HUDEP-2 (cell line): ENCODE results near the gene SNCB.
A peak's percentile ranks its signal among the peaks of the same experiment; 100 is the strongest.
"Not testable (repeated sequence)": the region's sequence is repeated elsewhere in the genome, so short reads cannot be mapped to it uniquely, and the experiment has no call there.

Experiments used
- DNase-seq, 76 experiments: peaks; one replicate each; lab custom pipeline; 2025; ENCODE audit not compliant: unreplicated experiment in 76 of 76; lab: John Stamatoyannopoulos, UW

The SNCB gene

DNA sequence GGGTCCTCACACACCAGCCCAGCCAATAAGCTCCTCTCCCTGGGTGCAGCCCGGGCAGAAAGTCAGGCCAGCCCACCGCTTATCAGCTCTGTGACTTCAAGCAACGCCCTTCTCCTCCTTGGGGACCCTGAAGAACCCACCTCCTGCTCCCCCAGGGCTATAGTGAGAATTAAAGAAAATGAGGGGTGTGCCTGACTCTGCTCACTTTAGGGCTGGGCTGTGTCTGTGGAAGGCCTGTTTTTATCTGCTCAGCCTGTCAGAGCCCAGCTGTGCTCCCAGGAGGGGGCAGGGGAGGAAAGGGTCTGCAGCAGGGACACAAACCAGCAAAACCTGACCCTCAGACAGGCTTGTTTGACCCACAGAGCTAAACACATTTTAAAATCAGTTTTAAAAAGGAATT is 24.3 kb downstream of the SNCB start:
- no peak for DNase-seq

DNA sequence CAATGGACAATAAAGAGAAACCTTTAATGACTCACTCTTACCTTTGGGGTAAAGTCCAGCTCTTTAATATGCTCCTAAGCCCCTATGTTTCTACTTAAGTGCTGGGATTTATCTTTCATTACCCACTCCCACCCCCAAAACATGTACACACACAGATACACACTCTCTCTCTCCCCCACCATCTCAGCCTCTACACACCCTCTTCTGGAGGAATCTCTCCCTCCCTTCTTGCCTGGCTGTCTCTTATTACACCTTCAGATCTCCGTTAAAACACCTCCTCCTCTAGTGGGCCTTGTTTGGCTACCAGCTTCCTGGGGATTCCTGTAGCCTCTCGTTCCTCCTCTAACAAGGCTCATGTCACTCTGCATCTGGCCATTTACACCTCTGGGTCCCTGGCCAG is 27.2 kb downstream of the SNCB start:
- DNase-seq = no peak

DNA sequence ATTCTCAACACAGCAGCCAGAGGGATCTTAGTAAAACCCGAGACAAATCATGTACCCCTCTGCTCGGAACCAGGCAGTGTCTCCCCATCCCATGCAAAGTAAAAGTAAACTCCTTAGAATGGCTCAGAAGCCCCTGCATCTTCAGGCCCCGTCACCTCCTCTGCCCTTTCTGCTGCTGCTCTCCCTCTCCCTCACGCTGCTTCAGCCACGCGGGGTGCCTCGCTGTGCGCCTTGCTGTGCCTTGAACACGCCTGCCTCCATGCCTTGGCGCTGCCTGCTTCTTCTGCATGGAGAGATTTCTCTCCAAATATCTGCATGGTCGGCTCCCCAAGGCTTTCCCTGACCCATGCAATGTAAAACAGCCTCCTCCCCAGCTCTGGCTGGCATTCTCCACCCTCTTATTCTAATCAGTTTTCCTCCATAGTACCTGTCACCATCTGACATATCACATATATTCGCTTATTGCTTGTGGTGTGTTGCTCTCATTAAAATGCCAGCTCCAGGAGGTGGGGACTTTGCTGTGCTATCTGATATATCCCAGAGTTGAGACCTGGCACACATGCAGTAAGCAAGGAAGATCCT is 28.3 kb downstream of the SNCB start:
- no peak for DNase-seq

DNA sequence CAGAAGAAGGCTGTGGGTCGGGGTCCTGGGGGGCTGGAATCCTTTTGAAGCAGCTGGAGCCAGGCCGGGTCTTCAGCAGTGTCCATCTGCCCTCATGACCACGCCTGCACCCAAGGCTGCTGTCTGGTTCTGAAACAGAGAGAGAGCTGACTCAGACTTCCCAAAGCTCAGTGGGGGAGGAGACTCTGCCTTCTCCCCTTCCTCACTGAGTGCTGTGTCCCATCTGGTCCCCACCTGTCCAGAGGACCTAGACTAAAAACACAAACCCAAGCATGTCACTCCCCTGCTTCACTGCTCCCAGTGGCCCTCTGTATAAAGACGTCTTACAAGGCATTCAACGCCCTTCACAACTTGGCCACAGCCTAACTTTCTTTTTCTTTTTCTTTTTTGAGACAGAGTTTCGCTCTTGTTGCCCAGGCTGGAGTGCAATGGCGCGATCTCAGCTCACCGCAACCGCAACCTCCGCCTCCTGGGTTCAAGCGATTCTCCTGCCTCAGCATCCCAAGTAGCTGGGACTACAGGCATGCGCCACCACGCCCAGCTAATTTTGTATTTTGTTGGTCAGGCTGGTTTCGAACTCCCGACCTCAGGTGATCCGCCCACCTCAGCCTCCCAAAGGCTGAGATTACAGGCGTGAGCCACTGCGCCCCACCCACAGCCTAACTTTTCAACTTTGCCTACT is 30.4 kb downstream of the SNCB start:
- DNase-seq = not testable (repeated sequence)

DNA sequence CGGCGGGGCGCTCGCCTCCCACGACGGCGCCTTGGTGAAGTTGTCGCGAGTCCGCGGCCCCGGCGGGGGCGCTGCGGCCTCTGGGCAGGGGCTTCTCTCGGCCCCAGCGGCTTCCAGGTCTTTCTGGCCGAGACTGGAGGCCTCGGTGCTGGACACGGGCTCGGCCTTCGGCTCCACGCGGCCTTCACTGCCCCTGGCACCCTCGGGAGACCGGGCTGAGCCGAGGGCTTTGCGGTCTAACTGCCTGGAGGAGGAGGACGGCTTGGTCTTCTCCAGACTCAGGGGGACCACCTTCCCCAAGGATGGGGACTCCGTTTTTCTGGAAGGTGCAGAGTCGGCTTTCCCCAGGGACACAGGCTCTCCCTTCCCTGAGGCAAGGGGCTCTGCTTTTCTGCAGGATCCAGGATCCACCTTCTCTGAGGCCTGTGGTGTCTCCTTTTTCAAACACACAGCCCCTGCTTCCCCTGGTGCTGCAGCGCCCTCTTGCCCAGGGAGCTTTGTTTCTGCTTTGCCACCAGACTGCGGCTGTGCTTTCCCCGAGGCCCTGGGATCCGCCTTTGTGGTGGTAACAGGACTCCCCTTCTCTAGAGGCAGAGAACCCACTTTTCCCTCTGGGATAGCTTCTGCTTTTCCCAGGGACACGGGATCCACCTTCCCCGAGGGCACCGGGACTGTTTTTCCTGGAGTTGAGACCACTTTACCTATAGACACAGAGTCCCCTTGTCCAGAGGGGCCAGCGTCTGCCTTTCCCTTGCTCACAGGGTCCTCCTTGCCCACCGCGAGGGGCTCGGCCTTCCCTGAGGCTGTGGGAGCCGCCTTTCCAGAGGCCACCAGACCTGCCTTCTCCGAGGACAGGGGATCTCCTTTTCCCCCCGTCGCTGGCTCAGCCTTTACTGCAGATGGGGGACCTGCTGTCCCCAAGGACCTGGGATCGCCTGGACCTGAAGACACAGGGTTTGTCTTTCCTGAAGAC is 32.6 kb downstream of the SNCB start:
- DNase-seq = no peak

DNA sequence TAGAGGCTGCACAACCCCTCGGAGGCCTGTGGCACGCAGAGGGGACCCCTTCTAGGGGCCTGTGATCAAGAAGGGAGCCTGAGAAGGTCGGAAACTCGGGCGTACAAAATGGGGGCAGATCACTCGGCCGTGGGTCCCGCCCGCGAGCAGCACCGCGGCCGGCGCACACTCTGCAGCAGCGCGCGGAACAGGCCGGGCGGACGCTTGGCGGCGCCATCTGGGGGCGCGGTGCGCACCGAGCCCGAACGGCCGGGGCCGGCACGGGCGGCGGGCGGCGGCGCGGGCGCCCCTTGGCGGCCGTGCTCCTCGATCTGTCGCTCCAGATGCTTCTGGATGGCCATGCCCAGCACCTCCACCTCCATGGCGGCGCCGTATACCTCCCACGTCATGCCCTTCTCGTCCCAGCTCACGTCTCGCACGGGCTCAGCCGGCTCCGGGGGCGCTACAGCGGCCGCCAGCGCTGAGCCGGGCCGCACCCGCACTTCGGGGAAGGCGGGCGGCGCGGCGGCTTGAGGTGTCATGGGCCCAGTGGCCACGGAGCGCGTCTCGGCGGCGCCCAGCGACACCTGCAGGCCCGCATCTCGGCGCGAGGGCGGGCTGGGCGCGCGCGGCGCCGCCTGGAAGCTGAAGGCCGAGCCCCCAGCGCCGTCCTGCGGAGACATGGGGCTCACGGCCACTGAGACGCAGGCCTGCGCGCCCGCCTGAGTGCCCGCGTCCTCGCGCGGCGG is 33.5 kb downstream of the SNCB start:
- DNase-seq = peak in 19 of 76 experiments; percentile 6 to 35 (median 17)

DNA sequence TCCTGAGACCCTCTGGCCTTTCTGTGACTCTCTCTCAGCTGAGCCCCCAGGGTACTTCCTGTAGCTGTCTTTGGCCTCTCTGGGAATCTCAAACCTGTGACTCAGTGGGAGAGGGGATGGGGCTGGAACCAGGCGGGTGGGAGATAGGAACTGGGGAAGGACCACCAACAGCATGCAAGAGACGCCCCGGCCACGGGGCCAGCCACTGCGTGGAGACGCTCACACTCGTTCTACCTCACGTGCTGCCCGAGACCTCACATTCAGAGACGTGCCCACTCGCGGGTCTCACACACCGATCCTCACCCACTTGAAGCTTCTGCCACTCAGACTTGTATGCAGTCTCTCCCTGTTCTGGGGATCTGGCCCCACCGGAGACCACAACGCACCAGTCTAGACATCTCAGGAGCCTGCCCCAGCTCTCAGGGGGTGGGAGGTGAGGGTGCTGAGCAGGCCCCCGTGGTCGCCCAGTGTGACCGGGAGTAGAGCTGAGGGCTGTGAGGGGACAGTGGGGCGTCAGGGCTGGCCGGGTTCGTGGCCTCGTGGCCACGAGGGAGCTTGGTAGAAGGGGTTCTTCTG is 34.2 kb downstream of the SNCB start:
- DNase-seq = no peak

DNA sequence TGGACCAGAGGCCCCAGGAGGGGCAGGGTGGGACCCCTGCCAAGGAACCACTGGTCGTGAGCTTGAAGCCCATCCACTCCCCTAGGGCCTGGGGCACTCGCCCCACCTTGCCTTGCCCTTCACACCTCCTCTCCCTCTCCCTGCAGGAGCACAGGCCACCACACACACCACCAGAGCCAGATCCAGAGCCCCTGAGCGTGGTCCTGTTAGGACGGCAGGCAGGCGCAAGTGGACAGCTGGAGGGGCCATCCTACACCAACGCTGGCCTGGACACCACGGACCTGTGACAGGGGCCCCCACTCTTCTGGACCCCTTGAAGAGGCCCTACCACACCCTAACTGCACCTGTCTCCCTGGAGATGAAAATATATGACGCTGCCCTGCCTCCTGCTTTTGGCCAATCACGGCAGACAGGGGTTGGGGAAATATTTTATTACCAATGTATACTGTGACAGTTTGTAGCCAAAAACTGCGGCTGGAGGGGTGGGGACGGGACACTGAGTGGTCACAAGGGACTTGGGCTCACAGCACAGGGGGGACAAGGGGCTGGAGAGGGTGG is 34.9 kb downstream of the SNCB start:
- no peak for DNase-seq

DNA sequence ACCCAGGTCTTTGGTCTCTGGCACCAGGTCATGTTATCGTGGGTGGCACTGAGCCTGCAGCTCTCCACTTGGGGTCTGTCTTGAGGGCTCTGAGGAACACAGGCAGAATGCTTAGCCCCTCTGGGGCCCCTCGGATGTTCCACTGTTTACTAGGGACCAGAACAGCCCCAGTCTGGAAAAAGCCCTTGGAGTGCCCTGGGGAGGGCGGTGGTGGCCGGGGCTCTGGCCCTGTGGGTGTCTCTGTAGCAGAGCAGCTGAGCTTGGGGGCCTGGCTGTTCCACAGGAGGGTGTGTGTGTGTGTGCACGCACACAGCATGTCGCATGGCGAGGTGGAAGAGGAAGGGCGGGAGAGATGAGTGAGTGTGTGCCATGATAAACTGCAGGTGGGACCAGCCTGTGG is 35.8 kb downstream of the SNCB start:
- no peak for DNase-seq

DNA sequence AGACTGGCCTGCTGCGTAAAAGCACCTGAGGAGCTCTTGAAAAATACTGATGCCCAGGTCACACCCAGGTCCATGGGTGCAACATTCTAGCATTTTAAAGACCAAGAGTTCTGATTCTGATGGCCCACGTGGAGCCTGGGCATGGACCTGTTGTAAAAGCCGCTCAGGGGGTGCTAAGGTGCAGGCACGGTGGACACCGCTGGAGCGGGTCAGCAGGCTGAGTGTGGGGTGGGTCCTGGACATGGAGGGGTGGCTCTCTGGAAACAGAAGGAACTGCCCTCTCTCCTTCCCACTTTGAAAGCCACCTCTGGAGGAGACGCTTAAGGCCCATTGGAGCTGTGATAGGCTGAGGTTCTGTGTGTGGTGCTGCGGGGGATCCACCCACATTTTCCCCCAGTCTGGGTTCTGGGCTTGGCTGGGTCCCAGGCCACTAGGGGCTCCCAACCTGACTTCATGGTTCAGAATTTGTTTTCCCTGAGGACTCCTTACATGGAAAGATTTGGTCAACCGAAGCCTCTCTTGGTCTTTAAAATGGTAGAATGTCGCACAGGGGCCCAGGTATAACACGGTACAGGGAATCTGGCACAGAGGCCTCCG is 37.0 kb downstream of the SNCB start:
- no peak for DNase-seq

DNA sequence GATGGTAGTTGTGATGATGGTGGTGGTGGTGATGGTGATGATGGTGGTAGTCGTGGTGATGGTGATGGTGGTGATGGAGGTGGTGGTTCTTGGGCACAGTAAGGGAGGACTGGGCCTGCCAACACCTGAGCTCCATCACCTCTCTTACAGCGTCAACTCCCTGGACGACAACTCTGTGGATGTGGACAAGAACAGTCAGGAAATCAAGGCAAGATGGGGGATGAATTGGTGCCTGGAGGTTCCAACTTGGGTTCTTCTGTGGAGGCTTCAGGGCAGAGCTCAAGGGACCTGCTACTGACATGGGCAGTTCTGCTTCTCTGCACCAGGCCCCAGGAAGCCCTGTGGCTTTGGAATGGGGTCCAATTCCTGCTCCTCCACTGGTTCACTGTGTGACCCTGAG is 37.8 kb downstream of the SNCB start:
- no peak for DNase-seq

DNA sequence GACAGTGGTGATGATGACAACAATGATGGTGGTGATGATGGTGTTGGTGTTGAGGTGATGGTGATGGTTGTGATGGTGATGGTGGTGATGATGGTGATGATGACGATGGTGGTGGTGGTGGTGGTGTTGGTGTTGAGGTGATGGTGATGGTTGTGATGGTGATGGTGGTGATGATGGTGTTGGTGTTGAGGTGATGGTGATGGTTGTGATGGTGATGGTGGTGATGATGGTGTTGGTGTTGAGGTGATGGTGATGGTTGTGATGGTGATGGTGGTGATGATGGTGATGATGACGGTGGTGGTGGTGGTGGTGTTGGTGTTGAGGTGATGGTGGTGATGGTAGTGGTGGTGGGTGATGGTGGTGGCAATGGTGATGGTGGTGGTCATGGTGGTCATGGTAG is 38.7 kb downstream of the SNCB start:
- DNase-seq = not testable (repeated sequence)

DNA sequence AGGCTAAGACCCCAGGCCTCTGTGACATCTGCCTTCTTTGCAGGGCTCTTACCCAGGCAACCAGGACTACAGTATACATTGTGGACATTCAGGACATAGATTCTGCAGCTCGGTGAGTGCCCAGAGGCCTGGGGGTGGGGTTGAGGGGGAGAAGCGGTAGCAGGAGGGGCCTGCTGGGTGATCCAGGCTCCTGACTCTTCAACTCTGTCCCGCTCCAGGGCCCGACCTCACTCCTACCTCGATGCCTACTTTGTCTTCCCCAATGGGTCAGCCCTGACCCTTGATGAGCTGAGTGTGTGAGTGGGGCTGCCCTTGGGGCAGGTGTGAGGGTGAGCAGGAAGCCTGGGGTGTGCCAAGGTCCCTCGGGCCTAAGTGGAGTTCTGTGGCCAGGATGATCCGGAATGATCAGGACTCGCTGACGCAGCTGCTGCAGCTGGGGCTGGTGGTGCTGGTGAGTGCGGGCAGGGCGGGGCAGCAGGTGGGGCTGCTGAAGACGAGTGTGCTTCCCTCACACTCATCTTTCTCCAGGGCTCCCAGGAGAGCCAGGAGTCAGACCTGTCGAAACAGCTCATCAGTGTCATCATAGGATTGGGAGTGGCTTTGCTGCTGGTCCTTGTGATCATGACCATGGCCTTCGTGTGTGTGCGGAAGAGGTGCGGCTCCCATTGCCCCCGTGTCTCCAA is 40.2 kb downstream of the SNCB start:
- no peak for DNase-seq

DNA sequence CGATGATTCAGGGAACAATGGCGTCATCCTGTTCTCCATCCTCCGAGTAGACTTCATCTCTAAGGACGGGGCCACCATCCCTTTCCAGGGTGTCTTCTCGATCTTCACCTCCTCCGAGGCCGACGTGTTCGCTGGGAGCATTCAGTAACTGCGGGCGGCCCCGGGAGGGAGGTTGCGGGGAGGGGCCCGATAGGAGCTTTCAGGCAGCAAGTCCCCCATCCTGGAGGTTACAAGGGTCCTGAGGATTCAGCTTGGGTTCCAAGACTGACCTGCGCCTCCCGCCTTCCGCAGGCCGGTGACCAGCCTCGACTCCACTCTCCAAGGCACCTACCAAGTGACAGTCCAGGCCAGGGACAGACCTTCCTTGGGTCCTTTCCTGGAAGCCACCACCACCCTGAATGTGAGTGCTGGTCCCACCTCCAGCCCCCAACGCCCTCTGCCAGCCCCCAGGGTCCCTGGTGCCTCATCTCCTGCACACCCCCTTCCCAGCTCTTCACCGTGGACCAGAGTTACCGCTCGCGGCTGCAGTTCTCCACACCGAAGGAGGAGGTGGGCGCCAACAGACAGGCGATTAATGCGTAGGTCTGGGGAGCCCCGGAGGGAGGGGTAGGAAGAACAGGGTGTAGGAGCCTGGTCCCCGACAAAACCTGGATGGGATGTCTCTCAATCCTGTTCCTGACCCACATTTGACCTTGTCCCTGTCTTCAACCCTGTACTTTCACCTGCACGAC is 41.1 kb downstream of the SNCB start:
- no peak for DNase-seq

DNA sequence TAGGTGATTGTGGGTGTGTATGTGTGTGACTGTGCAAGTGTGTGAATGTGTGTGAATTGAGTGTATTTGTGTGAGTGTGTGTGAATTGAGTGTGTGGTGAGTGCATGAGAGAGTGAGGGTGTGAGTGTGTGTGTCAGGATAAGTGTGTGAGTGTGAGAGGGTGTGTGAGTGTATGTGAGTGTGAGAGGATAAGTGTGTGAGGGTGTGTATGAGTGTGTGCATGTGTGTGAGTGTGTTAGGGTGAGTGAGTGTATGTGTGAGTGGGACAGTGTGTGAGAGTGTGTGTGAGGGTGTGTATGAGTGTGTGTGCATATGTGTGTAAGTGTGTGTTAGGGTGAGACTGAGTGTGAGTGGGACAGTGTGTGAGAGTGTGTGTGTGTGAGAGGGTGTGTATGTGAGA is 42.0 kb downstream of the SNCB start:
- no peak for DNase-seq

DNA sequence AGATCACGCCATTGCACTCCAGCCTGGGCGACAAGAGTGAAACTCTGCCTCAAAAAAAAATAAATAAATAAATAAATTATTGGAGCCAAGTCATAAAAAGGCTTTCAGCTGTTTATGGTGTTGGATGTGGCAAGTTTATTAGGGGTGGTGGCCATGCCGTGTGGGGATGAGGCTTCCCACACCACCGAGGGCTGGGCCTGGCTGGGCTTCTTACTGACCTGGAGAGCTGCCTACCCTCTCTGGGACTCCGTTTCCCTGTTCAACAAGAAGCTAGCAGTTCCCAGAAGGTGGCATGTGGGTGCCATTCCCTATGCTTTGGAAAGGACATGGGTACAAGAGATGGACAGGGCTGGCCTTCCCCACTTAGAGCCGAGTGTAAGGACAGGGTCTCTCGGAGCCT is 42.9 kb downstream of the SNCB start:
- DNase-seq = no peak

DNA sequence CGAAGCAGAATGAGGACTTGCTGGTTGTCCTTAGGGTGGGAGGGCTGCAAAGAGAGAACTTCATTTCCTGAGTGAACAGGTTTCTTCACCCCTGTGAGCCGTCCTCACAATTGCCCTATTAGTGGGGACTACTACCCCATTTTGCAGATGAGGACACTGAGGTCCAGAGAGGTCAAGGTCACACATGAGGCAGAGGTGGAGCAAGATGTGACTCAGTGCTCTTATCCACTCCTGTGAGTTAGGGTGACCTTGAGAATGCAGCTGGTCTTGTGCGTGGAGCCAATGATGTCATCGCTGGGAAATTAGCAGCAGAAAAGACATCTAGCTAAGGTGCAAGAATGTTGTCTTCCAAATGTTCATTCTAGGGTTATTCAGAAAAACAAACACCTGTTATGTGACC is 47.3 kb downstream of the SNCB start:
- no peak for DNase-seq

DNA sequence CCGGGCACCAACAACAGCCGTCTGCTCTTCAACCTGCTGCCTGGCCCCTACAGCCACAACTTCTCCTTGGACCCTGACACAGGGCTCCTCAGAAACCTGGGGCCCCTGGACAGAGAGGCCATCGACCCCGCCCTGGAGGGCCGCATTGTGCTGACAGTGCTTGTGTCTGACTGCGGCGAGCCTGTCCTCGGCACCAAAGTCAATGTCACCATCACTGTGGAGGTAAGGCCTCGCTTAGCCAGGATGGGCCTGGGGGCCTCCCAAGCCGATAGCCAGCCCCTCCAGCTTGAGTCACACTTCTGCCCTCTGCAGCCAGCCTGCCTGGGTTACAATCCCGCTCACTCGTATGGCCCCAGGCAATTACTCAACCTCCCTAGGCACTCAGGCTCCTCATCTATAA is 49.0 kb downstream of the SNCB start:
- no peak for DNase-seq

DNA sequence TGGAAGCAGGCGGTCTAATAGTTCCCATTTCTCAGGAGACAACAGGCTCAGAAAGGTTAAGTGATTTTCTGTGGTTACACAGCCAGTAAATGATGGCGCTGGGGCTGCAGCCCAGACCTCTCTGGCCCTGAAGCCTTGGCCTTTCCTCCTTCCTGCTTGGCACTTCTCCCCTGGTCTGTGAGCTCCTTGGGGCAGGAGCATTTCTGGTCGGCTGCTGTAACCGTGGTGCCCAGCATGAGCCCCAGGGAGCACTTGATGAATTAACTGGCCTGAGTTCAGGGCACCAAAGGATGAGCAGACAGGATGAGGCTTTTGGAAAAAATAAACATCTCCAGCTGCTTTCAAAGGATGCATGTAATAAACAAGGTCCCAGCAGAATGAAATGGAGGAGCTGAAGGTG is 51.0 kb downstream of the SNCB start:
- no peak for DNase-seq
